Measurements from ENCODE around the gene PRPF19. TPM values are rescaled to one million over a fixed set of nuclear protein-coding genes. Genes with fewer than 3 reads are reported as not detected.

PRPF19 gene
- total RNA-seq, 1 experiment from 2014 or later = 116 TPM

DNA sequence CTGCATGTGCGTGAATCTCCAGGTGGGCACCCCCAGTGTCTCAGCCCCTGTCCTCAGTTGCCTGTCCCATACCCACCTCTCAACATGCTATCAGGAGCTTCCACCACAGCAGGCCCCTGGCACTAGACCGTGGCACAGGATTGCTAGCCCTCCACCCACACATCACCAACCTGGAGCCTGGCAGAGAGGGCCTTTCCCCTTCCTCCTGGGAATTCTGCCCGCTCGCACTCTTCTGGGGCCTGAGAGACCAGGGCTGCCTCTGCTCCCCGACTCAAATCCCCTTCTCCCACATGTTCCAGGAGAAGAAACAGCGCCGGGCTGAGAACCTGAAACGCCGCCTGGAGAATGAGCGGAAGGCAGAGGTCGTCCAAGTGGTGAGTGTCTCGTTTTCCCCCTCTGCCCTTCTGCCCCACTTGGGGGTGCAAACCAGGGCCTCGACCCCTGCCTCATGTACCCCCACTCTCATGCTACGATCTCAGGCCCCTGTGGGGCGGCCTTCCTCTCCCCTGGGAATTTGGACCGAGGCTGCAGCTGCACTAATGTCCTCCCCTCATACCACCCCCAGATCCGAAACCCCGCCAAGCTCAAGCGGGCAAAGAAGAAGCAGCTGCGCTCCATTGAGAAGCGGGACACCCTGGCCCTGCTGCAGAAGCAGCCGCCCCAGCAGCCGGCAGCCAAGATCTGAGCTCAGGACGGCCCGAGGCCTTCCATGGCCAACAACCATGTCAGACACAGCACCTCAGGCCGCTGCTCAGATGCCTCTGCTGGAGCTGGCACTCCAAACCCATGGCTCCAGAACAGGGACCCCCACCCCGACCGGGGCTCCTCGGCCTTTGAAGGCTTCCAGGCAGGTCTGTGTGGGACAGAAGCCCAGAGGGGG is 56.5 kb downstream of the PRPF19 start (continued):
- TF ChIP-seq JAZF1 (CRISPR knock-in tag; IDR thresholded peaks at IDR 0.05) (no peak), FOXP1 (CRISPR knock-in tag; IDR thresholded peaks at IDR 0.05; ENCODE audit: borderline replicate concordance) (no peak), PRRX2 (CRISPR knock-in tag; IDR thresholded peaks at IDR 0.05) (no peak)
- TF ChIP-seq, protein P1, sequence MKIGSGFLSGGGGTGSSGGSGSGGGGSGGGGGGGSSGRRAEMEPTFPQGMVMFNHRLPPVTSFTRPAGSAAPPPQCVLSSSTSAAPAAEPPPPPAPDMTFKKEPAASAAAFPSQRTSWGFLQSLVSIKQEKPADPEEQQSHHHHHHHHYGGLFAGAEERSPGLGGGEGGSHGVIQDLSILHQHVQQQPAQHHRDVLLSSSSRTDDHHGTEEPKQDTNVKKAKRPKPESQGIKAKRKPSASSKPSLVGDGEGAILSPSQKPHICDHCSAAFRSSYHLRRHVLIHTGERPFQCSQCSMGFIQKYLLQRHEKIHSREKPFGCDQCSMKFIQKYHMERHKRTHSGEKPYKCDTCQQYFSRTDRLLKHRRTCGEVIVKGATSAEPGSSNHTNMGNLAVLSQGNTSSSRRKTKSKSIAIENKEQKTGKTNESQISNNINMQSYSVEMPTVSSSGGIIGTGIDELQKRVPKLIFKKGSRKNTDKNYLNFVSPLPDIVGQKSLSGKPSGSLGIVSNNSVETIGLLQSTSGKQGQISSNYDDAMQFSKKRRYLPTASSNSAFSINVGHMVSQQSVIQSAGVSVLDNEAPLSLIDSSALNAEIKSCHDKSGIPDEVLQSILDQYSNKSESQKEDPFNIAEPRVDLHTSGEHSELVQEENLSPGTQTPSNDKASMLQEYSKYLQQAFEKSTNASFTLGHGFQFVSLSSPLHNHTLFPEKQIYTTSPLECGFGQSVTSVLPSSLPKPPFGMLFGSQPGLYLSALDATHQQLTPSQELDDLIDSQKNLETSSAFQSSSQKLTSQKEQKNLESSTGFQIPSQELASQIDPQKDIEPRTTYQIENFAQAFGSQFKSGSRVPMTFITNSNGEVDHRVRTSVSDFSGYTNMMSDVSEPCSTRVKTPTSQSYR (CRISPR knock-in tag; IDR thresholded peaks at IDR 0.05) = no peak

DNA sequence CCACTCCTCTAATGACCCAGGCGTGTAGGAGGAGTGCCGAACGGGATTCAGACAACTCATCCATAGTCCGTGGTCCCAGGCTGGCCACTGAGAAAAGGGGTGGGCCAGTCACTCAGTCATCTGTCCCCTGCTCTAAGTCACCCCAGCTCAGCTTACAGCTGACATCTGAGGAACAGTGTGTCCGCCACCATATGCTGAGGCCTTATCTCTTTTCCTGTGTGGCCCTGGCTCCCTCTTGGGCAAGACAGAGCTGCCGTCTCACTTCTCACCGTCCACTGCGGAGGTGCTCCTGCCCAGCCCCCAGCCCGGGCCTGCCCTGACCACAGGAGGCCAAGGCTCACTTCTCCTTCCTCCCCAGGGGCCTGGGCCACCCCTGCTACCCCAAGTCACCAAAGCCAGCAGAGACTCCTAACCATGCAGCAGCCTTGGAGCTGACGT is 57.7 kb downstream of the PRPF19 start:
- Mint-ChIP-seq H3K36me3 (peaks cover 22% of the 10 kb centered on the region), H3K27ac (no peak overlapping the region), H3K9me3 (no peaks in the 10 kb centered on the region), H3K27me3 (ENCODE audit: low read depth) (peaks cover 8% of the 10 kb centered on the region), H3K4me3 (no peak overlapping the region), H3K4me1 (peaks cover 27% of the 10 kb centered on the region)
- ChIA-PET CTCF (no interaction called here), POLR2A (no interaction called here)
- no peak for DNase-seq (ENCODE audit: low spot score)
- no peak for ATAC-seq
- TF ChIP-seq FOXK1 (CRISPR knock-in tag; IDR thresholded peaks at IDR 0.05) (no peak), GRHL2 (CRISPR knock-in tag; IDR thresholded peaks at IDR 0.05; ENCODE audit: insufficient replicate concordance, severe bottlenecking) (no peak), NFYB (CRISPR knock-in tag; conservative IDR thresholded peaks at IDR 0.05; ENCODE audit: low read depth) (no peak), SMAD4 (CRISPR knock-in tag; IDR thresholded peaks at IDR 0.05) (no peak), RORB (CRISPR knock-in tag; IDR thresholded peaks at IDR 0.05) (no peak), TEAD4 (CRISPR knock-in tag; IDR thresholded peaks at IDR 0.05) (no peak), NFATC4 (CRISPR knock-in tag; IDR thresholded peaks at IDR 0.05) (no peak), SMAD3 (CRISPR knock-in tag; IDR thresholded peaks at IDR 0.05; ENCODE audit: borderline replicate concordance) (no peak), PRRX2 (CRISPR knock-in tag; IDR thresholded peaks at IDR 0.05) (no peak), ZNF396 (CRISPR knock-in tag; IDR thresholded peaks at IDR 0.05; ENCODE audit: borderline replicate concordance) (no peak), MXD4 (CRISPR knock-in tag; IDR thresholded peaks at IDR 0.05; ENCODE audit: borderline replicate concordance) (no peak)
- TF ChIP-seq, protein P2, sequence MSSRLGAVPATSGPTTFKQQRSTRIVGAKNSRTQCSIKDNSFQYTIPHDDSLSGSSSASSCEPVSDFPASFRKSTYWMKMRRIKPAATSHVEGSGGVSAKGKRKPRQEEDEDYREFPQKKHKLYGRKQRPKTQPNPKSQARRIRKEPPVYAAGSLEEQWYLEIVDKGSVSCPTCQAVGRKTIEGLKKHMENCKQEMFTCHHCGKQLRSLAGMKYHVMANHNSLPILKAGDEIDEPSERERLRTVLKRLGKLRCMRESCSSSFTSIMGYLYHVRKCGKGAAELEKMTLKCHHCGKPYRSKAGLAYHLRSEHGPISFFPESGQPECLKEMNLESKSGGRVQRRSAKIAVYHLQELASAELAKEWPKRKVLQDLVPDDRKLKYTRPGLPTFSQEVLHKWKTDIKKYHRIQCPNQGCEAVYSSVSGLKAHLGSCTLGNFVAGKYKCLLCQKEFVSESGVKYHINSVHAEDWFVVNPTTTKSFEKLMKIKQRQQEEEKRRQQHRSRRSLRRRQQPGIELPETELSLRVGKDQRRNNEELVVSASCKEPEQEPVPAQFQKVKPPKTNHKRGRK (CRISPR knock-in tag; IDR thresholded peaks at IDR 0.05; ENCODE audit: borderline replicate concordance) = no peak
- TF ChIP-seq, protein P1 (CRISPR knock-in tag; IDR thresholded peaks at IDR 0.05) = no peak
- TF ChIP-seq, protein P3, sequence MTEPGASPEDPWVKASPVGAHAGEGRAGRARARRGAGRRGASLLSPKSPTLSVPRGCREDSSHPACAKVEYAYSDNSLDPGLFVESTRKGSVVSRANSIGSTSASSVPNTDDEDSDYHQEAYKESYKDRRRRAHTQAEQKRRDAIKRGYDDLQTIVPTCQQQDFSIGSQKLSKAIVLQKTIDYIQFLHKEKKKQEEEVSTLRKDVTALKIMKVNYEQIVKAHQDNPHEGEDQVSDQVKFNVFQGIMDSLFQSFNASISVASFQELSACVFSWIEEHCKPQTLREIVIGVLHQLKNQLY (CRISPR knock-in tag; IDR thresholded peaks at IDR 0.05) = no peak
